Uterus (tissue), 2 donors: ENCODE data around the gene LPXN.

Experiments used
- POLR2A ChIP-seq, 2 donors: fragments of 450-650 bp; IDR thresholded peaks; one replicate each; pipeline ENCODE4 v1.6.1; 2016; ENCODE audit warnings: antibody characterized with exemption in 2 of 2, mild to moderate bottlenecking in 1 of 2, moderate library complexity in 1 of 2
- TF ChIP-seq, protein P1 (sequence below), 4 experiments: fragments of 200-600 bp in 2 of 4; fragments of 450-650 bp in 2 of 4; sonication (generic) in 2 of 4; IDR thresholded peaks; one replicate each; pipeline ENCODE4 v1.5.1; 2016 to 2019; ENCODE audit warnings: antibody characterized with exemption in 4 of 4, mild to moderate bottlenecking in 2 of 4, moderate library complexity in 1 of 4

GRCh38 chr11:58506935-58507334 is 68.7 kb downstream of the LPXN start:
- TF ChIP-seq, protein P1, sequence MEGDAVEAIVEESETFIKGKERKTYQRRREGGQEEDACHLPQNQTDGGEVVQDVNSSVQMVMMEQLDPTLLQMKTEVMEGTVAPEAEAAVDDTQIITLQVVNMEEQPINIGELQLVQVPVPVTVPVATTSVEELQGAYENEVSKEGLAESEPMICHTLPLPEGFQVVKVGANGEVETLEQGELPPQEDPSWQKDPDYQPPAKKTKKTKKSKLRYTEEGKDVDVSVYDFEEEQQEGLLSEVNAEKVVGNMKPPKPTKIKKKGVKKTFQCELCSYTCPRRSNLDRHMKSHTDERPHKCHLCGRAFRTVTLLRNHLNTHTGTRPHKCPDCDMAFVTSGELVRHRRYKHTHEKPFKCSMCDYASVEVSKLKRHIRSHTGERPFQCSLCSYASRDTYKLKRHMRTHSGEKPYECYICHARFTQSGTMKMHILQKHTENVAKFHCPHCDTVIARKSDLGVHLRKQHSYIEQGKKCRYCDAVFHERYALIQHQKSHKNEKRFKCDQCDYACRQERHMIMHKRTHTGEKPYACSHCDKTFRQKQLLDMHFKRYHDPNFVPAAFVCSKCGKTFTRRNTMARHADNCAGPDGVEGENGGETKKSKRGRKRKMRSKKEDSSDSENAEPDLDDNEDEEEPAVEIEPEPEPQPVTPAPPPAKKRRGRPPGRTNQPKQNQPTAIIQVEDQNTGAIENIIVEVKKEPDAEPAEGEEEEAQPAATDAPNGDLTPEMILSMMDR (IDR thresholded peaks at IDR 0.05): no peak
- no peak for TF ChIP-seq POLR2A (IDR thresholded peaks at IDR 0.05)
